ENCODE measurements around the gene GPR89B.
"Not testable (repeated sequence)": the region's sequence is repeated elsewhere in the genome, so short reads cannot be mapped to it uniquely, and the experiment has no call there.

The GPR89B gene

DNA sequence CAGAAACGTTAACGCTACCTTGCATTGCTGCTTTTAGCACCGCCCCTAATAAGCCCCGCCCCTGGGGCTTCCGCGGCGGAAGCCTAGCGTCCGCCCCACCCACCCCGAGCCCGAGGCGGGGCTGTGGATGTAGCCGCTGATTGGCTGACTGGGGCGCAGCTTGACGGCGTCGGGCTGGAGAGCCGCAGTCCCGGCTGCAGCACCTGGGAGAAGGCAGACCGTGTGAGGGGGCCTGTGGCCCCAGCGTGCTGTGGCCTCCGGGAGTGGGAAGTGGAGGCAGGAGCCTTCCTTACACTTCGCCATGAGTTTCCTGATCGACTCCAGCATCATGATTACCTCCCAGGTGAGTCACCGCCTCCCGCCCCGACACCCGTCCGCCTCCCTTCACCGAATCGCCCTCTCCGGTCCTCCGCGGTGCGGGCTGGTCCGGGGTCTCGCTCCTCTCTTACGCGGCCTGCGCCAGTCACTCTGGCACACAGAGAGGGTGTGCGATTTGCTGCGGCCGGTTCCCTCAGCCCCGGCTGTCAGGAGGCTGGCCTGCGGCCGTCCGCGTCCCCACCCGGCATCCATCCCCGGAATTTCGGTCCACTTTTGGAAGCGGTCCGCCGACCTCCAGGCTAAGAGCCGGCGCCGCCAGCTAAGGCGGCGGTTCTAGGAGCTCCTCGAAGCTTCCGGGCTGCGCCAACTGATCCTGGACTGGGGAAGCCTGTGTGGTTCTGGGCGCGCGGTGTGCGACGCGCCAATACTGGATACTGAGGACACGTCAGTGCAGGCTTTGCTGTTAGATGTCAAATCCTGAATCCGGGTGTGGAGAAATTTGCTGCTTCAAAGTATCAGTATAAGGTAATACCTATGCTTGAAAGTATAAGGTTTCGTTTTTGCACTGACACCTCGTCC lies at the start of gene GPR89B:
GPR89B (plus strand) TSS at position 185 of the 897 bp plus-strand sequence; CDS start at position 302, 117 bp downstream.
- DNase-seq (ENCODE audit: low read depth): peak; percentile 92

DNA sequence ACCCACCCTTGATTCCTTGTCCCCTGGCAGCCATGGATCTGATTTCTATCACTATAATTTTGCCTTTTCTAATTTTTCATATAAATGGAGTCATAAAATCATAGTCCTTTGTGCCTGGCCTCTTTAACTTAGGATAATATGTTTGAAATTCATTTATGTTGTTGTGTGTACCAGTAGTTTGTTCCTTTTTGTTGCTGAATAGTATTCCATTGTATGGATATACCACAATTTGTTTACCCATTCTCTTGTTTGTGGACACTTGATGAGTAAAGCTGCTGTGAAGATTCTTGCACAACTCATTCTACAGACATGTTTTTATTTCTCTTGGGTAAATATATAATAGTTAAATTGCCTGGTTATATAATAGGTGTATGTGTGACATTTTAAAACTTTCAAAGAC lies 48.3 kb upstream of the GPR89B start:
- DNase-seq (ENCODE audit: low read depth): no peak

DNA sequence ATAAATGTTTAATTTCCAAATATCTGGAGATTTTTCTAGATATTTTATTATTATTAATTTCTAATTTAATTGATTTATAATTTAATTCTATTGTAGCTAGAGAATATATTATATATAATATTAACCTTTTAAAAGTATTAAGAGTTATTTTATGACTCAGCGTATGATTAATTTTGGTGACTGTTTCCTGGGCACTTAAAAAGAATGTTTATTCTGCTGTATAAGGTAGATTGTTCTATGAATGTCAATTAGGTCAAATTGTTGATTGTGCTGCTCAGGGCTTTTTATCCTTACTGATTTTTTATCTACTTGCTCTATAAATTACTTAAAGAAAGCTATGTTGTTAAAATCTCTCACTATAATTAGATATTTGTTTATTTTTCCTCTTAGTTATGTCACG lies 45.7 kb upstream of the GPR89B start:
- DNase-seq (ENCODE audit: low read depth): no peak

DNA sequence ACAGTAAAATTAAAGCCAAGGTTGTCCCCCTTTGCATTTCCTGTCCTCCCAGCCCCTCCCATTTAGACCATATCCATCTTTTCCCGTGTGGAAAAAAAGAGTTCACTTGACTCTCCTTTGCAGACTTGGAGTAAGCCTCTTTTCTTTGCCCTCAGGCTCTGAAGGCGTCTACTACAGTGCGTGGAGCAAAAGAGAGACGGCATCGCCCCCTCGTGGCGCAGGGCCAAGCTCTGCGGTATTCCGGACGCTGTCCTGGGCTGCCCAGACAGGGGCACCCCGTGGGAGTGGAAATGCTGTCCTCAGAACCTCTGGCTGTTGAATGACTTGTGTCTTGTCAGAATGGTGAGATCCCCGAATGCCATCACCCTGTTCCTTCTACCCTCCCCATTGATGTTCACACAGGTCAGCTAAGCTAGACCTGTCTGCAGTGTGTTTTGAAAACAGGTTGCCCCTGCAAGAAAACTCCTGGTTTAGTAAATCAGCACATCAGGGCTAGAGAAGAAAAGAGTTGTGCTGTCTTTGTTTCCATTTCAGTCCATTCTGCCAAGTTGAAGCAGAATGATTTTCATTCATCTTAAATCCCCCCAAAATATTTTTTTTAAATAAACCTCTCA lies 37.9 kb upstream of the GPR89B start:
- DNase-seq (ENCODE audit: low read depth): peak; percentile 13

DNA sequence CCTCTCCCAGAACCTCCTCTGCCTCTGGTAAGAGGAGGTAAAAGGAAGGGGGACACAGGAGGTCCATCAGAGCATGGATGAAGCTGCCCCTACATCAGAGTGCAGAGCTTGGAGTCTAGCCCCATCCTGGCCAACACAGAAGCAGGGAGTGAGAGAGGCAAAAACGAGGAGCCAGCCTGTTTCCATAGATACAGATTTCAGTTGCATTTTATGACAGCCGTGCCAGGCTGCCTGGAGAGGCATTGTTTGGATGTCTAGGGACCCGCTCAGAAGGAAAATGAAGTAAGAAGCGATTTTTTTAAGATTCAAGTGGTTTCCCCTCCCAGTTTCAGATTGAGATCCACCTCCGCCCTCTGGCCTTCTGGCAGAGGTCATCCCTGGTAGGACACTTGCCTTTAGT lies 37.1 kb upstream of the GPR89B start:
- no peak for DNase-seq (ENCODE audit: low read depth)

DNA sequence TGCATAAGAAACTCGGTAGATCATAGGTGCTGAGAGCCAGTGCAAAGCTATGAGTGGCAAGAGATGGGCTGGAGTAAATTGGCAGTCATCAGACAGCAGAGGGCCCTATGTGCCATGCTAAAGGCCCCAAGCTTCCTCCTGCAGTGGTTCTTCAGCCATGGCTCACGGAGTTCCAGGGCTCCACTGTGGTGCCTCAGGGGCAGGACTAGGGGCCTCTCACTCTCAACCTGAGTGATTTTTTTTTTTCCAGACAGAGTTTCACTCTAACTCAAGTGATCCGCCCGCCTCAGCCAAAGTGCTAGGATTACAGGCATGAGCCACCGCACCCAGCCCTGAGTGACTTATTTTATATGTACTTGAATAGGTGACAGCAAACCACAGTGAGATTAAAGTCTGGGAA lies 36.0 kb upstream of the GPR89B start:
- DNase-seq (ENCODE audit: low read depth): no peak

DNA sequence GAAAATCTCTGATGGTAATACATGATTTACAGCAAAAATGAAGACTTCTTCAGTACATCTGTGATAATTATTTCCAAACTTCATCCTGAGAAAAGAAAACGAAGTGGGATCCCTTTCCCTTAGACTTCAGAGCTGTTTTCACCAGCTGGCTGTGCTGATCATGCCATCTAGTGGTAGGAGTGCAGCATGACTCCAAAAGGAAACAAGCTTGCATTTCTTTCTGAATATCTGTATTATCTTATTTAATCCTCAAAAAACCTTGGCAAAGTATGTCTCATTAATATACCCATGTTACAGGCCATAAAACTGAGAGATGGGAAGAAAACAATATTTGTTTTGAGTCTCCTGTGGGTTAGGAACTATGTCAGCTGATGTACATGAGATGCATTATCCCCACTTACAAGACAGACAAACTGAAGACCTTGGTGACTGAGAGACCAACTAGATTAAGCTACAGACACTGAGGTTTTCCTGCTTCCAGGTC lies 35.4 kb upstream of the GPR89B start:
- DNase-seq (ENCODE audit: low read depth): no peak

DNA sequence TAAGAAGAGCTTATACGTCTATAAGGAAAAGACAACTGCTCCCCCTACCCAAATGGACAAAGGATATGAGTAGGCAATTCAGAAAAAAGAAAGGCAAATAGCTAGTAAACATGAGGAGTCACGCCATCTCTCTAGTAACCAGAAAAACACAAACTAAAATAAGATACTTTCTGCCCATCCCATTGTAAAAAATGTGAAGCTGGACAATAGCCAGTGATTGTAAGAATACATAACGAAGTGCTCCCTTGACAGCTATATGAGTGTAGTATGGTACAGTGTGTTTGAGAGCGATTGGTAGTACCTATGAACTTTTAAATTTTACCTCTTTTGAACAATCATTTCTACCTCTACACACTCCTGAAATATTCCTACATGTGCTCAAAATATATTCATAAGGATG lies 33.1 kb upstream of the GPR89B start:
- DNase-seq (ENCODE audit: low read depth): no peak

DNA sequence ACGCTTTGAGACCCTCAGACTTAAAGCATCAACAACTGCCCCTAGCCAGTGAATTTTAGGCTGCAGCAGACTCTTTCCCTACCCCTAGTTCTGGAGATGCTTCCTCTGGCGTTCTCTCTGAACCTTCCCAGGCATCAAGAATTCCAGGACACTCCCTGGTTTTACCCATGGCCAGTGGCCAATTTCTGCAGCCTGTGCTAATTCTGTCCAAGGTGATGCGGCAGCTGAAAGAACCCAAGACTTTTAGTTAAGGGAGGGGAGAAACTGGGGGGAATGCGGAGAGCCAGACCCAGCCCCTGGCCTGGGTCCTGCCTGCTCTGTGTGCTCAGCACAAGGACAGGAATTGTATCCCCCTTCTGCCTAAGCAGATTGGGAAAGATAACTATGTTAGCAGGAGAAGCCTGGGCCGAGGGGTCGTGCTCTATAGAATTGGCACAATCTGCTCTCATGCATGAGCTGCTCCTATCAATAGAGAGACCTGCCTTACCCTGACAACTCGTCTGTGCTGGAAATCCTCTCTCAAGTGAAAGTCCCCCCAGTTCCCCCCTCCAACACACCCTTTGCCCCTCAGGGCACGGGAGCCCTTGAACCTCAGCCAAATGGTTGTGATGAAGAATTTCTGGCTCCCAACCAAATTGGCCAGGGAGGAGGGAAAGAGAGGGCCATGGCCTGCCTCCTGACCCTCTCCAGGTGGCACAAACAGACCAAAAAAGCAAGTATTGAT lies 31.0 kb upstream of the GPR89B start:
- DNase-seq (ENCODE audit: low read depth): no peak

DNA sequence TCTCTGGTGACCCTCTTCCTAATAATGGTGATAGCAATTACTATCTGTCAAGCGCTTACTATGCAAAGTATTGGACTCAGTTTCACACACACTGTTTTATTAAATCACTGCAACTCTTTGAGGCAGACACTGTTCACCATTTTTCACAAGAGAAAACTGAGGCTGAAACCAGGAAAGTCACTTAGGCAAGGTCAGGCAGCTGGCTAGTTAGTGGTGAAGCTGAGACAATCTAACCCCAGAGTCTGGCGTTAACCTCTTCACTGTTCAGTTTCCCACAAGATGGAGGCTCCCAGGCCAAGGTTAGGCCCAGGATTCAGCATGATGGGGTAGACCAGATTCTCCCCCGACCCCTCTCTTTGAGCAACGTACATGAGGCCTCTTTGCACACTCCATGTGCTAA lies 30.4 kb upstream of the GPR89B start:
- DNase-seq (ENCODE audit: low read depth): no peak

DNA sequence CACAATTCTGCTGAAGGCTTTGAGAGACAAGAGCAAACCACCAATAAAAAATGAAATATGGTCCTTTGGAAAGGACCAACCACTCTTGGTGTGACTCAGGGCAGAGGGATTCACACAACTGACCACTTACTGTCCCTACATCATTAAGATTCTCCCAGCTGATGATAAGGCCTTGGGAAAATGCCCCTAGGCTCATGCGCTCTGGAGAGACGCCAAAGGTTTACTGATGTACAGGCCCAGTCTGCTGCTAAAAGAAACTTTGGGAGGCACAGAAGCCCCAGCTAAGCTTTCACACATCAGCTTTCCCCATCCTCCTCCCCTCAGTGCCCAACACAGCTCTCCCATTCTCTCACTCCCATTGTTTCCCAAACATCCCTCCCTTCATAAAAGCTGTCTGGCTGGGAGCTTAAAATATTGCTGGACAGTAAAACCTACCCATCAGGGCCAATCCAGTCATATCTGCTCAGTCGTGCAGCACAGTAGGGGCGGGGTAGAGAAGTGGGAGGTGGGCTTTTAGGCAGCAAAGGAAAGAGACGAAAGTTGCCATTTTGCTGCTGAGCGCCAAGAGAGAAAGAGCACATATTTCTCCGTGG lies 25.9 kb upstream of the GPR89B start, which contains the start of gene GJA8:
GJA8 (plus strand) TSS at position 543 of the 593 bp plus-strand sequence. CDS start 5,161 bp downstream, outside the sequence.
- no peak for DNase-seq (ENCODE audit: low read depth)

DNA sequence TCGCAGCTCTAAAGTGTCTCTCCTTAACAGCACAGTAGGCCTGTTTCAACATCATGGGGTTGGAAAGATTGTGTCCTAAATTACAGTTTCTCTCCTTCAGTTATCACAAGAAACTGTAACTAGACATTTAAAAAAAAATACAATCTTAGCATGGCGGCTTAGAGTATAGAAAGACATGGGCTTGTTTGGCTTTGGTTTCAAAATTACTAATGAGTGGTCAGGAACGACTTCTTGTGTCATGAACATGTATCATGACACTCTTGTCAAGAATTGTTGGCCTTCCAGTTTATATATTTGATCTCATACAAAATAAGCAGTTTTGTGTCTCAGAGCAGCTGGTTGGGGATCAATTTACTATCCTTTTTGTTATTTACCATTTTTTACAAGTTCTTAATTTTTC lies 23.5 kb upstream of the GPR89B start:
- DNase-seq (ENCODE audit: low read depth): no peak

DNA sequence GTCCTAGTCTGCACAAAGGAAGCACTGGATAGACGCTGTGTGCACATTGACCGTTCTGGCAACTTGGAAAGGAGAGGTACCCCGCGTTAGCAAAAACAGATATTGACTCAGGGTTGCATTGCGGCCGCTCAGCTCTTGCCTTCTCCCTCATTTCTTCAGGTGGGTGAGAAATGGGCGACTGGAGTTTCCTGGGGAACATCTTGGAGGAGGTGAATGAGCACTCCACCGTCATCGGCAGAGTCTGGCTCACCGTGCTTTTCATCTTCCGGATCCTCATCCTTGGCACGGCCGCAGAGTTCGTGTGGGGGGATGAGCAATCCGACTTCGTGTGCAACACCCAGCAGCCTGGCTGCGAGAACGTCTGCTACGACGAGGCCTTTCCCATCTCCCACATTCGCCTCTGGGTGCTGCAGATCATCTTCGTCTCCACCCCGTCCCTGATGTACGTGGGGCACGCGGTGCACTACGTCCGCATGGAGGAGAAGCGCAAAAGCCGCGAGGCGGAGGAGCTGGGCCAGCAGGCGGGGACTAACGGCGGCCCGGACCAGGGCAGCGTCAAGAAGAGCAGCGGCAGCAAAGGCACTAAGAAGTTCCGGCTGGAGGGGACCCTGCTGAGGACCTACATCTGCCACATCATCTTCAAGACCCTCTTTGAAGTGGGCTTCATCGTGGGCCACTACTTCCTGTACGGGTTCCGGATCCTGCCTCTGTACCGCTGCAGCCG lies 20.3 kb upstream of the GPR89B start:
- DNase-seq (ENCODE audit: low read depth): no peak

DNA sequence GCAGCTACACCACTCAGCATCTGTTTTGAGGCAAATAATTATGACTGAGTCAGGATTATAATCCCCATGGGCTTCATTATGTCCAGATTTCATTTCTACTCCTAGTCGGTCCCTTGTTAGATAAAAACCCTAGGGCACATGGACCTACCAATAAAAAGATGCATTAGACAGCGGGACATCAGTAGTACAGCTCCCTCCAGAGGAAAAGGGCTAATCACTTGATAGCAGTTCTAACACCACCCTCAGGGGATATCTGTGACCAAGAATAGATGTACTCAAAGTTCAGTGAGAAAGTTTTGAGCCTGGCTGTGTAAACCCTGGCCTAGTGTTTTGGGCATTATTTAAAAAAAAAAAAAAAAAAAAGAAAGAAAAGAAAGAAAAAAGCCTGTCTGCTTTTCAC lies 15.7 kb upstream of the GPR89B start:
- no peak for DNase-seq (ENCODE audit: low read depth)

DNA sequence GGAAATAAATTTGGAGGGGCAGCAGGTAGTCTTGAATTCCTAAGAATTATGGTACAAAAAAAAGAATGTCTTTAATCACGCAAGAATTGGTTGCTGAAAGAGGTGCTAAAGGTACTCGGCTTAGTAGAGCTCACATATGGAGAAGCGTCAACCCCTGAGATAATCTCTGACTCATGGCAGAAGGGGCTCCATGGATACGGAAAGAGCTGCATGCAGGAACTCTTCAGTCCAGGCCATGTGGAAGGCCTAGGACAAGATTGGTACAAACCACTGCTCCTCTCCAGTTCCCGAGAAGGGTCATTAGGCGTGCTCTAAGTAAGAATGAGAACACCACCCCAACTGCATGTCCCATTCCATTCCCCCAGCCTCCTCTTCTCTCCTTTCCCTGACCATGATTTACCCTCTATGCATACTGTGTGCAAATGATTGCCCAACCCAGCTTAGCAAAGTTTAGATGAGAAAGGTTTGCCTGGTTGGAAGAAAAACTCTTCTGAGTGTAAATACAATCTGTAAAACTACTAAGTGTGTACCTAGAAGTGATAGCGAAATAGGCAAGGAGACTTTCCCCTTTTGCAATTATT lies 14.8 kb upstream of the GPR89B start:
- DNase-seq (ENCODE audit: low read depth): no peak

DNA sequence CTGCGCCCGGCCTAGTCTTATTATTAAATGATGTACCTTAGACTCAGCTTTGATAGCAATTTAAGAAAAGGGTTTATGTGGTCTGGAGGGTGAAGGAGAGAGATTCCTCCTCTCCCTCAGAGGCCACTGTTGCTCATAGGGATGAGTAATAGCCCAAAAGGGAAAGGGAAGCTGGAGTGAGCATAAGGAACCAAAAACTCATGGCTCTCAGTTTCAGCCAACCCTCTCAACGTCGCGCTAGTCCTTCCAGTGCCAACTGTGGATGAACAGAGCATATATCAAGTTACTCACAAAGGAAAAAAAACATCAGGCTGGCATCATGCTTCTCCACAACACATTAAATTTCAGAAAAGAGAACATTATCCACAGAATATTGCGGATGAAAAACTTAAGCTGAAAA lies 8.3 kb upstream of the GPR89B start:
- no peak for DNase-seq (ENCODE audit: low read depth)

DNA sequence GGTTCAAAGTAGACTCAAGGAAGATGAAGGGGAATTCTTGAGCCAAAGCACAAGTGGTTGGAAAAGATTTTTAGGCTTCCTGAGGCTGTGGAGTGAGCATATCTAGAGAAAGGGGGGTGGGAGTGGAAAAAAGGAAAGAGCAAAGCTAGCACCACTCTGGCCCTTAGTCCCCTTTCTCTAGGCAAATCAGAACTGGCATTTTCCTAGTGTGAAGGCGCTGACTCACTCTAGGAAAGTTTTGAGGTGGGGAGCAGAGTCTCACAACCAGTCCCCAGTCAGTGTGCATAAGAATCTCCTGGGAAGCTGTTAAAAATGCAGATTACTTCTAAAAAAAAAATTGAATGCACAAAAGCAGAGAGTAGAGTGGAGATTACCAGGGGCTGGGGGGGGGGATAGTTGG lies 3.4 kb upstream of the GPR89B start:
- no peak for DNase-seq (ENCODE audit: low read depth)

DNA sequence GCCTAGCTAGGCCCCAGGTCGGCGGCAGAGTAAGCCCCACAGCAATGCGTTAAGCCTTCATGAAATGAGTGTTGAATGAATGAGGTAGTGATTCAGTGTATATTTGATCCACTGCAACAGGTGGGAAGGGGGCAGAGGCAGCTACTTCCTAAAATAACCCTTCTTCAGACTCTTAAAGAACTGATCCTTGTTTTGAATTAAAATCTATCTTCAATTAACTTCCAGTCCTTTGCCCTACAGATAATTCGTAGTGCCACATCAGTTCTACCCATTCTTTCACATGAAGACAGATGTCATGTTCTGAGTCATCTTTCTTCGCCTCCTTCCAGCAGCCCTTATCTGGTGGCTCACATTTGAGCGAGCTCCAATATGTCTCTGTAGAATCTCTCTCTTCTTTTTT lies 1.0 kb upstream of the GPR89B start:
- not testable (repeated sequence) for DNase-seq (ENCODE audit: low read depth)

DNA sequence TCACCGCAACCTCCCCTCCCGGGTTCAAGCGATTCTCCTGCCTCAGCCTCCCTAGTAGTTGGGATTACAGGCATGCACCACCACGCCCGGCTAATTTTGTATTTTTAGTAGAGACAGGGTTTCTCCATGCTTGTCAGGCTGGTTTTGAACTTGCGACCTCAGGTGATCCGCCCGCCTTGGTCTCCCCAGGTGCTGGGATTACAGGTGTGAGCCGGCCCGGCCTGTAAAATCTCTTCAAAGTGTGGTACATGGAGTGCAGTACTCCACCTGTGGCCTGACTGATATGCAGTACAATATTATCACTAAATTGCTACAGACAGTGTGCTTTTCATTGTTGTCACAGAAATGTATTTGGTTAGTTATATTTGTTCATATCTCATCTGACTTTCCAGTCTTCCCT lies 531 bp upstream of the GPR89B start:
- not testable (repeated sequence) for DNase-seq (ENCODE audit: low read depth)

DNA sequence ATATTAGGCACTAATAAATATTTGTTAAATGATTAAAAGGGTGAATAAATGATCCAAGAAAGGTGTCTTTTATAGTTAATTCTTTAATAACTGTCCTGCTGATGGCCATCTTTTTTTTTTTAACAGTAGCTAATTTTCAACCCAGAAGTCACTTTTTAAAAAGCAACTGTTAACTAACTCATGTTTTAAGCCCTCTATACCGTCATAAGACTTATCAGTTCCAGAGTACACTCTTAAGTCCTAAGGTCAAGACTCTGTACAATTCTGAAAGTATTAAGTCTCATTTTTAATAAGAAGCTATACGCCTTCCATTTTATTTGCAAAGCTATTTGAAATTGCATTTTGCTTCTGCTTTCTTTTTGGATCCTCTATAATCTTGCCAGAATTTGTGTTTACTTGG lies 2.9 kb downstream of the GPR89B start:
- not testable (repeated sequence) for DNase-seq (ENCODE audit: low read depth)

DNA sequence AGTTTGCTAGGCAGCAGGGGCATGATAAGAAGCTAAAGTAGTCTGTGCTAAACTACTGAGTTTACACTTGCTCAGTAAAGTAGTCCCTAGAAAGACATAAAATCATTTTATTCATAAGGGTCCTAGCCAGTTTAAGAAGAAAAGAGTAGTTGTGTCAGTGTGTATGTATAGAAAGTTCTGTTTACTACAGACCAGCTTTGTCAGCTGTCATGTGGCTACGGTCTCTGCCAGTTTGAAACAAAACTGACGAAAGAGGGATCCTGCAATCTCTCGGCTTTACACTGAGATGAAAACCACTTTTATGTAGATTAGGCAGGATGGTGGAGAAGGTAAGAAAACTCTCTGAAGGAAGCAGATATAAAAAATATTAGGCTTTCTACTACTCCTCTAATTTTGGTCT lies 7.1 kb downstream of the GPR89B start:
- DNase-seq (ENCODE audit: low read depth): not testable (repeated sequence)

Measured in stimulated activated CD4-positive, alpha-beta T cell treated with anti-CD3 and anti-CD28 coated beads, Interleukin-2, amount 100 ng/mL, for 4 hours (primary cell).